Measurements from ENCODE around the gene ZNF497.

Gene ZNF497

DNA sequence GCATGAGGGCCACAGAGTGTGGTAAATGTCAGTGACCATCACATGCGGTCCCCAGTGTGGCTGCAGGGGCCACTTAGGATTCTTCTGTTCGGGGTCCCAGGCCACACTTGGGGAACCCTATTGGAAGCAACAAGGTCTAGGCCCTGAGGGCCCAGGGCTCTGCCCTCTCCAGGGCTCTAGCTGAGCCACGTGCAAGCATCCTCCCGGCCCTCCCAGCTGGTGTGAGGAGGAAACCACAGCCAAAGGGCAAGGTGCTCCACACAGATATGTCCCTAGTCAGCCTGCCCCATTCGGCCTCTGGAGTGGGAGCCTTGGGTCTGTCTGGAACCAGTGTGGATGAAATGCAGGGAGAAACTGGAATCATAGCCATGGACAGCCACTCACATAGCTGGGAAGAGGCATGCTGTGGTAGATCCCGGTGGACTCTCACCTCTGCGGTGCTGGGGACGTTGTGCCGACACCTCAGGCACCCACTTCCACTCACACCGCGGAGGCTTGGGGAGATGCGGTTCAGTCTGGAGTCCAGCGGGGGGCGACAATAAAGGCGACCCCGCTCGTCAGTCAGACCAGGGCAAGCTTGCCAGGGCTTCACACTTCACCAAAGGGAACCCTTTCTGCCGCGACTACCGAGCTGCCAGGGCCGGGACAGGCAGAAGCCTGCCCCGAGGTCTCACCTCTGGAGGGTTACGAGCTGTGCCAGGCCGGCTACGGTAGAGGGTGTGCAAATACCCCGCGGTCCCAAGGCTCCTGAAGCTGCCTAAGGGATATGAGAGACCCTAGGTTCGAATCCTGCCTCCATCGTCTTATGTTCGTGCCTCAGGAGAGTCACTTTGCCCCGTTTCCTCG, 4.3 kb upstream of the ZNF497 start:
- TF ChIP-seq, protein P1, sequence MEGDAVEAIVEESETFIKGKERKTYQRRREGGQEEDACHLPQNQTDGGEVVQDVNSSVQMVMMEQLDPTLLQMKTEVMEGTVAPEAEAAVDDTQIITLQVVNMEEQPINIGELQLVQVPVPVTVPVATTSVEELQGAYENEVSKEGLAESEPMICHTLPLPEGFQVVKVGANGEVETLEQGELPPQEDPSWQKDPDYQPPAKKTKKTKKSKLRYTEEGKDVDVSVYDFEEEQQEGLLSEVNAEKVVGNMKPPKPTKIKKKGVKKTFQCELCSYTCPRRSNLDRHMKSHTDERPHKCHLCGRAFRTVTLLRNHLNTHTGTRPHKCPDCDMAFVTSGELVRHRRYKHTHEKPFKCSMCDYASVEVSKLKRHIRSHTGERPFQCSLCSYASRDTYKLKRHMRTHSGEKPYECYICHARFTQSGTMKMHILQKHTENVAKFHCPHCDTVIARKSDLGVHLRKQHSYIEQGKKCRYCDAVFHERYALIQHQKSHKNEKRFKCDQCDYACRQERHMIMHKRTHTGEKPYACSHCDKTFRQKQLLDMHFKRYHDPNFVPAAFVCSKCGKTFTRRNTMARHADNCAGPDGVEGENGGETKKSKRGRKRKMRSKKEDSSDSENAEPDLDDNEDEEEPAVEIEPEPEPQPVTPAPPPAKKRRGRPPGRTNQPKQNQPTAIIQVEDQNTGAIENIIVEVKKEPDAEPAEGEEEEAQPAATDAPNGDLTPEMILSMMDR (IDR thresholded peaks at IDR 0.05): no peak

DNA sequence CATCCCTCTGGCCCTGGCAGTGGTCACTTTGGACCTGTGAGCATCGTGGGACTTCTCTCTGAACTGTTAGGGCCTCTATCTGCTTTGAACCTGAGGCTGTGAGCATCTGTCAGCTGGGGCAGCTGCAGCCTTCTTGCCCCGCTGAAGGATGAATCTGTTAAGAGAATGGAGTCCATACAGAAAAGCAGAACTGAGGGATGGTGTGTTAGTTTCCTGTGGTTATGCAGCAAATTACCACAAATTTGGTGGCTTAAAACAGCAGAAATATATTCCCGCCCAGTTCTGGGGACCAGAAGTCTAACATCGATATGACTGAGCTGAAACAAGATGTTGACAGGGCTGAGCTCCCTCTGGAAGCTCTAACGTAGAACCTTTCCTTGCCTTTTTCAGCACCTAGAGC, 1.6 kb upstream of the ZNF497 start:
- TF ChIP-seq, protein P1 (IDR thresholded peaks at IDR 0.05): no peak

DNA sequence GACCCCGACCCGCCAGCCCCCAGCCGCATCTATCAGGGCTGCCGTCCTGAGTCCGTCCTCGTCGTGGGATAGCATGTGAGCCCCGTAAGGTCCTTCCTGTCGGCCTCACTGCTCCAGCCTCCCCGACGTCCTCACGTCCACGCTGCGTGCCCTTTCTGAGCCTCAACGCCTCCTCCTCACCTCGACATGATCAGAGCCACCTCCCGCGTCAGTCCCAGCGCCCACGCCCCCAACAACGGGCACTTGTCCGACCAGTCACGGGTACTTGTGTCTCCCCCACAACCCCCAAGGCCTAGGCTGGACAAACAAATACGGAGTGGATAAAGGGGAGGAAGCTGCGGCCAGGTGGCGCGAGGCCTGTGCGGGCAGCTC, 665 bp downstream of the ZNF497 start:
- TF ChIP-seq, protein P1 (IDR thresholded peaks at IDR 0.05): no peak

DNA sequence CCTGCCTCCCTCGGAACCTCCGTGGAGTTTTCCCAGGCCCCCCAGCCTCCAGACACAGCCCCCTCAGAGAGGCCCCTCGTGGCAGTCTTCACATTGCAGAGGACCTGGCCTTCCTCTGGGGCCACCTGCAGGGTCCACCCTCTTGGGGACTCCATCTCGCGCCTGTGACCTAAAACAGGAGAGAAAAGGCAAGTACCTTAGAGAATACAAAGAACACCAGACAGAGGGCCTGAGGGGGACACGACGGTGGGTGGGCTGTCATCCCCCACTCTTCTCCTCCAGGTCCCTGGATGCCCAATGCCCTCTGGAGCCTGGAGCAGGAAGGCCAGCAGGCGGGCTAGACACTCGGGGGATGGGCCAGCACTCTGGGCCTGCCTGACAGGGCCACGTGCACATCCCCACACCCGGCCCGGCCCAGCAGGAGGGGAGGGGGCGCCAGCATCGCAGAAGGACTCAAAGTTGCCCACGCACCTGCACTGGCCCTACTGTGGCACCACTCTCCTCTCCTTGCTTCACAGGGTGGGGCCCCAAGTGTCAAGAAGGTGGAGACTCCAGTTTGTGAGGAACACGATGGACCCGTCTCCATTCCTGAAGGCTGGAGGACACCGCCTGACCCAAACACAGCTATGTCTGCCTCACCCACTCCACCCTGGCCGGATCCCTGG, 4.9 kb downstream of the ZNF497 start:
- TF ChIP-seq, protein P1 (IDR thresholded peaks at IDR 0.05): no peak

DNA sequence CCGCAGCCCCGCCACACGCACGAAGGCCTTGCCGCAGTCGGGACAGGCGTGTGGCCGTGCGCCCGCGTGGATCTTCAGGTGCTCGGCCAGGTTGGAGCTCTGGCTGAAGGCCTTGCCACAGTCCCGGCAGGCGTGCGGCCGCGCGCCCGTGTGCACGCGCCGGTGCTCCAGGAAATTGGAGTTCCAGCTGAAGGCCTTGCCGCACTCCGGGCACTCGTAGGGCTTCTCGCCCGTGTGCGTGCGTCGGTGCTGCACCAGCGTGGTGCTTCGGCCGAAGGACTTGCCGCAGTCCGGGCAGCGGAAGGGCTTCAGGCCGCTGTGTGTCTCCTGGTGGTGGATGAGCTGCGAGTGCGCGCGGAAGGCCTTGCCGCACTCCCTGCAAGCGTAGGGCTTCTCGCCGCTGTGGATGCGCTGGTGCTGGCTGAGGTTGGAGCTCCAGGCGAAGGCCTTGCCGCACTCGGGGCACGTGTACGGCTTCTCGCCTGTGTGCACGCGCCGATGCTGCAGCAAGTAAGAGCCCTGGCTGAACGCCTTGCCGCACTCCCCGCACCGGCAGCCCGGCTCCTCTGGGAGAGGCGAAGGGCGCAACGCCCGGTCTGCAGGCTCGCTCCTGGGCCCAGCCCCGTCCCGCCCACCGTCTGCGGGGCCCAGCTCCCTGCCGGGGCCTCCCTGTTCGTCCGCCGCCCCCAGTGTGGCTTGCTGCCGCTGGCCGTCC, 5.6 kb downstream of the ZNF497 start:
- TF ChIP-seq, protein P1 (IDR thresholded peaks at IDR 0.05): no peak

DNA sequence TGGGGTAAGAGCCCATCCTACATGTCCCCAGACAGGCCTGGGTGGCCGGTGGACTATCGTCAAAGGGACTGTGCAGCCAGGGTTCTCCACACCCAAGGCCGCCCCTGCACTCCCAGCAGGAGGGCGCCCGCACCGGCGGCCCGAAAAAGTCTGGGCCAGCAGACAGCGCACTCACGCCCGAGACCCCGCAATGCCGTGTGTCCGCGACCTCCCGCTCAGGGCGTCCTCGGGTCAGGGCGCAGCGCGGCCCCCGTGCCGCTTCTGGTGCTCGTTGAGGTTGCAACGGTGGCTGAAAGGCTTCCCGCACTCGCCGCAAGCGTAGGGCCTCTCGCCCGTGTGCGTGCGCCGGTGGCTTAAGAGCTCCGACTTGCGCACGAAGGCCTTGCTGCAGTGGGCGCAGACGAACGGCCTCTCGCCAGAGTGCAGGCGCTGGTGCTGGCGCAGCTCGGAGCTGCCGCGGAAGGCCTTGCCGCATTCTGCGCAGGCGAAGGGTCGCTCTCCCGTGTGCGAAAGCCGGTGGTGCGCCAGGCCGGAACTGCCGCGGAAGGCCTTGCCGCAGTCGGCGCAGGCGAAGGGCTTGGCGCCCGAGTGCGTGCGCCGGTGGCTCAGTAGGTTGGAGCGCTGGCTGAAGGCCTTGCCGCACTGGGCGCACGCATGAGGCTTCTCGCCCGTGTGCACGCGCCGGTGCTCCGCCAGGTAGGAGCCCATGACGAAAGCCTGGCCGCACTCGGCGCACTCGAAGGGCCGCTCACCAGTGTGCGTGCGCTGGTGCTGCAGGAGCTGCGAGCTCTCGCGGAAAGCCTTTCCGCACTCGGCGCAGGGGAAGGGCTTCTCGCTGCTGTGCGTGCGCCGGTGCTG, 6.4 kb downstream of the ZNF497 start:
- TF ChIP-seq, protein P1 (IDR thresholded peaks at IDR 0.05): no peak

Measured in LNCAP (cell line).